ENCODE results near the gene FYB1.

FYB1 gene

DNA sequence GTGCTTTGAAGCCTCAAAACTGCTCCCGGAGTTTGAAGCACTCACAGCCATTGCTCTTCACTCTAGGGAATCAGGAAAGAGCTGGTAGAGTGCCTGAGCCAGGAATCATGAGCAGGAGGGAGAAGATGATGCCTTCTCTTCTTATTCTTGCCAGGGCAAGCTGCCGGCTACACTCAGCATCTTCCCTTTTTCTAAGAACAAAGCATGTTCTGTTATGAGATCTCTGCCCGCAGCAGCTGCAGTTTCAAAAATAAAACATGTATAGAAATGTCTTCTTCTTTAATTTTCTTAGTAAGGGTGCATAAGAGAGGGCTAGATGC is 87.3 kb downstream of the FYB1 start:
- no peaks in the 10 kb centered on the region for H3K27me3 ChIP-seq (ENCODE audit: insufficient read depth, poor library complexity, severe bottlenecking)
- DNase-seq (ENCODE audit: low read depth in 1 of 2, low spot score in 1 of 2) = no peak
- H3K4me3 ChIP-seq (replicated peaks; ENCODE audit: insufficient read depth, low read length) = no peak overlapping the region
- no peak for TF ChIP-seq CTCF (IDR thresholded peaks at IDR 0.05; ENCODE audit: insufficient read depth, low read length)
- TF ChIP-seq GABPA (IDR thresholded peaks at IDR 0.05; ENCODE audit: low read depth) = no peak
- no peak overlapping the region for H3K27ac ChIP-seq (replicated peaks)

DNA sequence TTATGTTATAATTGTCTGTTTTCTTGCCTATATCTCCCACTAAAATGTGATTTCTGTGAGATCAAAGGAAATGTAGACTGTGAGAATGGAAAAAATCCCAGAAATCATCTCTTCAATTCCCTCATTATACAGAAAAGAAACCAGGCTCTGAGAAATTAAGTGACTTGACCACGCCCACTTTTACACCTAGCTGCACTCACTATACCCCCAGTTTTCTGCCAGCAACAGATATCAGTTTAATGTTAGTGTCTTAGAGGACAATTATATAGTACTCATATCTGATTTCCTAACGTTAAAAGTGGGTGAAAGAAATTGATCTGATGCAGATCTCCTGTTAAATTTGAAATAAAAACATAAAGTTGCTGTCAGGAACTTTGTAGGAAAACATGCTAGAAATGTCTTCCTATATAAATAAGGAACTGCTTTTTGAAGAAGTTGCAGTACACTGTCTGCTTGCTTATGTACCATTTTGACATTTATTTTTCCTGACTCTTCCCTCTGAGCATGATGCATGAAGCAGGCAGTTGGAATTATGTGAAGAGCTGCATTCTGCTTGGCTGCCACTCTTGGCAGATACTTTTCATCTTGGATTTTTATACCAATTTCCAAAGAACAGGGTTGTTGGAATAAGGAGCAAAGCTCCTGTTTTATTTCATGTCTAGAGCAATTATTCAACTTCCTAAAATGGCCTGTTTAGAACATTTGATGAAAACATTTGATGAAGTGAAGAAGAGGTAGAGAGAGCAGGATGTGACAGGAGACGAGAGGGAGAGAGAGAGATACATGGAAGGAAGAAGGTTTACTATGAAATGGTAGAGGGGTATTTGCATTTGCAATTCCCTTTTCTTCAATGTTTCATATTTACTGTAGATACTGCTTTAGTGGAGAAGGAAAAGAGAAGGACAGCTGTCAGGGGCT is 87.9 kb downstream of the FYB1 start:
- Histone ChIP-seq H3K27me3 (ENCODE audit: insufficient read depth, poor library complexity, severe bottlenecking) (no peaks in the 10 kb centered on the region), H3K4me3 (replicated peaks; ENCODE audit: insufficient read depth, low read length) (no peak overlapping the region), H3K27ac (replicated peaks) (no peak overlapping the region)
- TF ChIP-seq SPI1 (IDR thresholded peaks at IDR 0.05; ENCODE audit: borderline replicate concordance, low read depth) = peak; percentile 66
- TF ChIP-seq POLR2AphosphoS5 (IDR thresholded peaks at IDR 0.05; ENCODE audit: low read depth) = no peak
- DNase-seq (ENCODE audit: low read depth in 1 of 2, low spot score in 1 of 2) = no peak

DNA sequence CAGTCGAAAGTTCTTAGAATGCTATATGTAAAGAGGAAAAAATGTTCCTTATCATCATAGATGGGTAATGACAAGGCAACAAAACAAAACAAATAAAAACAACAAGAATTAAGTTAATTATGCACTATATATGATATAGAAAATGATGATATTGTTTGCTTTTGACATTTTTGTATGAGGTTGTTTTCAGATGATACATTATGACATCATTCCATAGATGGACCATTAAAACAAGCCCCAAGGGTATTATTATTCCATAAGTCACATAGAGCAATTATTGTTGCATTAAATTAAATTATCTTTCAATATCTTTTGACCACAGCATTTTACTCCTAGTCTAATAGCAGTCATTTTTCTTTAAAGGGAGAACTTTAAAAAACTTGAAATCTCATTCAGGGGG is 88.6 kb downstream of the FYB1 start:
- H3K4me3 ChIP-seq (replicated peaks; ENCODE audit: insufficient read depth, low read length) = no peak overlapping the region
- DNase-seq (ENCODE audit: low read depth in 1 of 2, low spot score in 1 of 2) = no peak
- TF ChIP-seq POLR2AphosphoS5 (IDR thresholded peaks at IDR 0.05; ENCODE audit: low read depth) (no peak), CTCF (IDR thresholded peaks at IDR 0.05; ENCODE audit: insufficient read depth, low read length) (no peak), SPI1 (IDR thresholded peaks at IDR 0.05; ENCODE audit: borderline replicate concordance, low read depth) (no peak)
- H3K27me3 ChIP-seq (ENCODE audit: insufficient read depth, poor library complexity, severe bottlenecking) = no peaks in the 10 kb centered on the region
- no peak overlapping the region for H3K27ac ChIP-seq (replicated peaks)

- DNase-seq (ENCODE audit: low read depth in 1 of 2, low spot score in 1 of 2) = no peak
- H3K27ac ChIP-seq (replicated peaks) = no peak overlapping the region
- TF ChIP-seq CTCF (IDR thresholded peaks at IDR 0.05; ENCODE audit: insufficient read depth, low read length) (no peak), SPI1 (IDR thresholded peaks at IDR 0.05; ENCODE audit: borderline replicate concordance, low read depth) (no peak), GABPA (IDR thresholded peaks at IDR 0.05; ENCODE audit: low read depth) (no peak), POLR2AphosphoS5 (IDR thresholded peaks at IDR 0.05; ENCODE audit: low read depth) (no peak)
- TF ChIP-seq, protein P1, sequence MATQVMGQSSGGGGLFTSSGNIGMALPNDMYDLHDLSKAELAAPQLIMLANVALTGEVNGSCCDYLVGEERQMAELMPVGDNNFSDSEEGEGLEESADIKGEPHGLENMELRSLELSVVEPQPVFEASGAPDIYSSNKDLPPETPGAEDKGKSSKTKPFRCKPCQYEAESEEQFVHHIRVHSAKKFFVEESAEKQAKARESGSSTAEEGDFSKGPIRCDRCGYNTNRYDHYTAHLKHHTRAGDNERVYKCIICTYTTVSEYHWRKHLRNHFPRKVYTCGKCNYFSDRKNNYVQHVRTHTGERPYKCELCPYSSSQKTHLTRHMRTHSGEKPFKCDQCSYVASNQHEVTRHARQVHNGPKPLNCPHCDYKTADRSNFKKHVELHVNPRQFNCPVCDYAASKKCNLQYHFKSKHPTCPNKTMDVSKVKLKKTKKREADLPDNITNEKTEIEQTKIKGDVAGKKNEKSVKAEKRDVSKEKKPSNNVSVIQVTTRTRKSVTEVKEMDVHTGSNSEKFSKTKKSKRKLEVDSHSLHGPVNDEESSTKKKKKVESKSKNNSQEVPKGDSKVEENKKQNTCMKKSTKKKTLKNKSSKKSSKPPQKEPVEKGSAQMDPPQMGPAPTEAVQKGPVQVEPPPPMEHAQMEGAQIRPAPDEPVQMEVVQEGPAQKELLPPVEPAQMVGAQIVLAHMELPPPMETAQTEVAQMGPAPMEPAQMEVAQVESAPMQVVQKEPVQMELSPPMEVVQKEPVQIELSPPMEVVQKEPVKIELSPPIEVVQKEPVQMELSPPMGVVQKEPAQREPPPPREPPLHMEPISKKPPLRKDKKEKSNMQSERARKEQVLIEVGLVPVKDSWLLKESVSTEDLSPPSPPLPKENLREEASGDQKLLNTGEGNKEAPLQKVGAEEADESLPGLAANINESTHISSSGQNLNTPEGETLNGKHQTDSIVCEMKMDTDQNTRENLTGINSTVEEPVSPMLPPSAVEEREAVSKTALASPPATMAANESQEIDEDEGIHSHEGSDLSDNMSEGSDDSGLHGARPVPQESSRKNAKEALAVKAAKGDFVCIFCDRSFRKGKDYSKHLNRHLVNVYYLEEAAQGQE (IDR thresholded peaks at IDR 0.05; ENCODE audit: insufficient replicate concordance, low read depth) = no peak
- no peak overlapping the region for H3K4me3 ChIP-seq (replicated peaks; ENCODE audit: insufficient read depth, low read length)
- no peaks in the 10 kb centered on the region for H3K27me3 ChIP-seq (ENCODE audit: insufficient read depth, poor library complexity, severe bottlenecking)
These were observed 97.4 kb downstream of the FYB1 start for GRCh38 chr5:39121922-39122321.

DNA sequence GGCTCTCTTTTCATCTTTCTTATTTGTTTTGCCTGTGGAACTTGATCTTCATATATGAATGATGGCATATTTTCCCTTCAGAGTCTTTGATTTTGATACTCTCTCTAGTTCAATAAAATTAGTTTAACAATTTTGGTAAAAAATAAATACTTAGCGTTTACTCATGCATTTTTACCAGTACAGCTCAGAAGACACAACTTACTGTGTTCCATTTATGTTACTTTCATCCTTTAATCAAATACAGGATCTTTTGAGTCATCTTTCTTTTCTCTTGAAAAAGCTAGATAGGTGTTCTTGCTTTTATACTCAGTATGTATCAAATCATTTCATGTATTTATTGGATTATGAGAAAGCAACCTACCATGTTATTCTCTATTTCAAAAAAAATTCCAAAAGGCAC is 98.0 kb downstream of the FYB1 start:
- Histone ChIP-seq H3K27ac (replicated peaks) (no peak overlapping the region), H3K27me3 (ENCODE audit: insufficient read depth, poor library complexity, severe bottlenecking) (no peaks in the 10 kb centered on the region), H3K4me3 (replicated peaks; ENCODE audit: insufficient read depth, low read length) (no peak overlapping the region)
- TF ChIP-seq CTCF (IDR thresholded peaks at IDR 0.05; ENCODE audit: insufficient read depth, low read length) (no peak), POLR2AphosphoS5 (IDR thresholded peaks at IDR 0.05; ENCODE audit: low read depth) (no peak), SPI1 (IDR thresholded peaks at IDR 0.05; ENCODE audit: borderline replicate concordance, low read depth) (no peak), GABPA (IDR thresholded peaks at IDR 0.05; ENCODE audit: low read depth) (no peak)
- TF ChIP-seq, protein P1 (IDR thresholded peaks at IDR 0.05; ENCODE audit: insufficient replicate concordance, low read depth) = no peak
- DNase-seq (ENCODE audit: low read depth in 1 of 2, low spot score in 1 of 2) = no peak

All from HL-60 (cell line).